ENCODE results near the gene PATZ1.

DNA sequence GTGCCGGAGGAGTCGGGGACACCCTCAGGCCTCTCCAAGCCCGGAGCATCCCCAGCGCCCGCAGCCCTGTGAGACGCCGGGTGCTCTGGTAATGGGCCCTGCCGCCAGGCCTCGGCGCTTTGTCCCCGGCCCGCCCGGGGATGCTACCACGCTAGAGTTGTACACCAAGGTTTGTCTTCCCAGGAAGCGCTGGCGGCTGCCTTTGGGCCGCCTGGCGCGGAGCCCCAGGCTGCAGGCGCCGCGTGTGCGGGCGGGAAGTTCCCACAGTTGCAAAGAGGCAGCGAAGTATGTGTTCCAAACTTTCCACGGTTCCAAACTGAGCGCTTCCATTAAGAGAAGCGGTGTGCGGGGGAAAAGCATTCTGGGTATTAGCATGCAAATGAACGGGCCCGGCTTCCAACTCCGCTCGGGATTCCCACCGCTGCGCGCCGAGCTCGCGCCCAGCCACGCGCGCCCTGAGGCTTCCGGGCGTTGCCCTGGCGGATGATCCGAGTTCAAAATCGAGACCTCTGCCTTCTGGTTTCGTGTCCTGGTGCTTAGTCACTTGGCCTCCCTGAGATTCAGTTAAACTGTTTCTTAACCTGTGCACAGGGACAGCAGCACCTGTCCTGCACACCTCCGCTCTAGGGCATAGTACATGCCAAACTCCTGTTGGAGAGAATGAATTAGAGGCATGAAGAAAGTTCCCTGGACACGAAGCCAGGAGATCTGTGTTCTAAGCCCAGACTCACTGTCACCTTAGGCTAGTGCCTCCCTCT, 1.3 kb upstream of the PATZ1 start:
- TF ChIP-seq, protein P1, sequence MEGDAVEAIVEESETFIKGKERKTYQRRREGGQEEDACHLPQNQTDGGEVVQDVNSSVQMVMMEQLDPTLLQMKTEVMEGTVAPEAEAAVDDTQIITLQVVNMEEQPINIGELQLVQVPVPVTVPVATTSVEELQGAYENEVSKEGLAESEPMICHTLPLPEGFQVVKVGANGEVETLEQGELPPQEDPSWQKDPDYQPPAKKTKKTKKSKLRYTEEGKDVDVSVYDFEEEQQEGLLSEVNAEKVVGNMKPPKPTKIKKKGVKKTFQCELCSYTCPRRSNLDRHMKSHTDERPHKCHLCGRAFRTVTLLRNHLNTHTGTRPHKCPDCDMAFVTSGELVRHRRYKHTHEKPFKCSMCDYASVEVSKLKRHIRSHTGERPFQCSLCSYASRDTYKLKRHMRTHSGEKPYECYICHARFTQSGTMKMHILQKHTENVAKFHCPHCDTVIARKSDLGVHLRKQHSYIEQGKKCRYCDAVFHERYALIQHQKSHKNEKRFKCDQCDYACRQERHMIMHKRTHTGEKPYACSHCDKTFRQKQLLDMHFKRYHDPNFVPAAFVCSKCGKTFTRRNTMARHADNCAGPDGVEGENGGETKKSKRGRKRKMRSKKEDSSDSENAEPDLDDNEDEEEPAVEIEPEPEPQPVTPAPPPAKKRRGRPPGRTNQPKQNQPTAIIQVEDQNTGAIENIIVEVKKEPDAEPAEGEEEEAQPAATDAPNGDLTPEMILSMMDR (IDR thresholded peaks at IDR 0.05): no peak
- TF ChIP-seq, protein P2, sequence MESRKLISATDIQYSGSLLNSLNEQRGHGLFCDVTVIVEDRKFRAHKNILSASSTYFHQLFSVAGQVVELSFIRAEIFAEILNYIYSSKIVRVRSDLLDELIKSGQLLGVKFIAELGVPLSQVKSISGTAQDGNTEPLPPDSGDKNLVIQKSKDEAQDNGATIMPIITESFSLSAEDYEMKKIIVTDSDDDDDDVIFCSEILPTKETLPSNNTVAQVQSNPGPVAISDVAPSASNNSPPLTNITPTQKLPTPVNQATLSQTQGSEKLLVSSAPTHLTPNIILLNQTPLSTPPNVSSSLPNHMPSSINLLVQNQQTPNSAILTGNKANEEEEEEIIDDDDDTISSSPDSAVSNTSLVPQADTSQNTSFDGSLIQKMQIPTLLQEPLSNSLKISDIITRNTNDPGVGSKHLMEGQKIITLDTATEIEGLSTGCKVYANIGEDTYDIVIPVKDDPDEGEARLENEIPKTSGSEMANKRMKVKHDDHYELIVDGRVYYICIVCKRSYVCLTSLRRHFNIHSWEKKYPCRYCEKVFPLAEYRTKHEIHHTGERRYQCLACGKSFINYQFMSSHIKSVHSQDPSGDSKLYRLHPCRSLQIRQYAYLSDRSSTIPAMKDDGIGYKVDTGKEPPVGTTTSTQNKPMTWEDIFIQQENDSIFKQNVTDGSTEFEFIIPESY (IDR thresholded peaks at IDR 0.05; ENCODE audit: borderline replicate concordance, low read depth): peak; percentile 33; the same call in 1 of the 2 replicates
- no peak for TF ChIP-seq RAD21 (IDR thresholded peaks at IDR 0.05; ENCODE audit: low read length)
- no peak for TF ChIP-seq JUND (IDR thresholded peaks at IDR 0.05)
- peak; percentile 68 for TF ChIP-seq CHD2 (IDR thresholded peaks at IDR 0.05; ENCODE audit: low read length, partially characterized antibody)
- no peak for TF ChIP-seq NFIC (IDR thresholded peaks at IDR 0.05; ENCODE audit: borderline replicate concordance)
- TF ChIP-seq, protein P3, sequence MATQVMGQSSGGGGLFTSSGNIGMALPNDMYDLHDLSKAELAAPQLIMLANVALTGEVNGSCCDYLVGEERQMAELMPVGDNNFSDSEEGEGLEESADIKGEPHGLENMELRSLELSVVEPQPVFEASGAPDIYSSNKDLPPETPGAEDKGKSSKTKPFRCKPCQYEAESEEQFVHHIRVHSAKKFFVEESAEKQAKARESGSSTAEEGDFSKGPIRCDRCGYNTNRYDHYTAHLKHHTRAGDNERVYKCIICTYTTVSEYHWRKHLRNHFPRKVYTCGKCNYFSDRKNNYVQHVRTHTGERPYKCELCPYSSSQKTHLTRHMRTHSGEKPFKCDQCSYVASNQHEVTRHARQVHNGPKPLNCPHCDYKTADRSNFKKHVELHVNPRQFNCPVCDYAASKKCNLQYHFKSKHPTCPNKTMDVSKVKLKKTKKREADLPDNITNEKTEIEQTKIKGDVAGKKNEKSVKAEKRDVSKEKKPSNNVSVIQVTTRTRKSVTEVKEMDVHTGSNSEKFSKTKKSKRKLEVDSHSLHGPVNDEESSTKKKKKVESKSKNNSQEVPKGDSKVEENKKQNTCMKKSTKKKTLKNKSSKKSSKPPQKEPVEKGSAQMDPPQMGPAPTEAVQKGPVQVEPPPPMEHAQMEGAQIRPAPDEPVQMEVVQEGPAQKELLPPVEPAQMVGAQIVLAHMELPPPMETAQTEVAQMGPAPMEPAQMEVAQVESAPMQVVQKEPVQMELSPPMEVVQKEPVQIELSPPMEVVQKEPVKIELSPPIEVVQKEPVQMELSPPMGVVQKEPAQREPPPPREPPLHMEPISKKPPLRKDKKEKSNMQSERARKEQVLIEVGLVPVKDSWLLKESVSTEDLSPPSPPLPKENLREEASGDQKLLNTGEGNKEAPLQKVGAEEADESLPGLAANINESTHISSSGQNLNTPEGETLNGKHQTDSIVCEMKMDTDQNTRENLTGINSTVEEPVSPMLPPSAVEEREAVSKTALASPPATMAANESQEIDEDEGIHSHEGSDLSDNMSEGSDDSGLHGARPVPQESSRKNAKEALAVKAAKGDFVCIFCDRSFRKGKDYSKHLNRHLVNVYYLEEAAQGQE (IDR thresholded peaks at IDR 0.05; ENCODE audit: low read depth, low read length): no peak
- no peak for TF ChIP-seq EZH2phosphoT487 (IDR thresholded peaks at IDR 0.05; ENCODE audit: borderline replicate concordance, low read depth)
- TF ChIP-seq, protein P4, sequence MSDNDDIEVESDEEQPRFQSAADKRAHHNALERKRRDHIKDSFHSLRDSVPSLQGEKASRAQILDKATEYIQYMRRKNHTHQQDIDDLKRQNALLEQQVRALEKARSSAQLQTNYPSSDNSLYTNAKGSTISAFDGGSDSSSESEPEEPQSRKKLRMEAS (IDR thresholded peaks at IDR 0.05; ENCODE audit: low read depth): no peak
- TF ChIP-seq YY1 (IDR thresholded peaks at IDR 0.05; ENCODE audit: low read depth): 0 out of 2 replicates have a peak, but pooled peaks have one; percentile 31
- TF ChIP-seq FOXM1 (IDR thresholded peaks at IDR 0.05; ENCODE audit: low read depth): no peak
- 0 out of 2 replicates have a peak, but pooled peaks have one; percentile 14 for TF ChIP-seq ELF1 (IDR thresholded peaks at IDR 0.05)
- TF ChIP-seq SIN3A (IDR thresholded peaks at IDR 0.05; ENCODE audit: borderline replicate concordance, low read depth, low read length): 0 out of 2 replicates have a peak, but pooled peaks have one; percentile 27

All from SK-N-SH (cell line).